GM12891 (cell line): ENCODE measurements around the gene SELL.

Experiments
- PAX5 ChIP-seq: IDR thresholded peaks from 2 replicates; pipeline ENCODE4 v1.6.1; 2011; ENCODE audit warnings: low read length, moderate library complexity, mild to moderate bottlenecking; ENCODE audit not compliant: insufficient read depth, severe bottlenecking
- POLR2A ChIP-seq: IDR thresholded peaks from 2 replicates; pipeline ENCODE4 v1.6.1; 2011; ENCODE audit warnings: low read depth, low read length, control low read depth
- POLR2AphosphoS5 ChIP-seq: IDR thresholded peaks from 2 replicates; pipeline ENCODE4 v1.6.1; 2011; ENCODE audit warnings: low read depth, low read length, control low read depth
- TAF1 ChIP-seq: IDR thresholded peaks from 2 replicates; pipeline ENCODE4 v1.6.1; 2011; ENCODE audit warnings: low read depth, low read length, control low read depth

GRCh38 chr1:169708647-169709046 is 2.8 kb downstream of the SELL start:
- TF ChIP-seq POLR2A = no peak
- no peak for TF ChIP-seq PAX5
- no peak for TF ChIP-seq POLR2AphosphoS5
- no peak for TF ChIP-seq TAF1
